Kidney epithelial cell (primary cell): ENCODE measurements around the gene MBNL2. TPM values are rescaled to one million over a fixed set of nuclear protein-coding genes. Genes with fewer than 3 reads are reported as not detected.

ENCODE experiments used
- DNase-seq: peaks from one replicate; pipeline ENCODE4 v3.0.0-alpha.2; 2010; ENCODE audit warnings: low read depth
- H3K27me3 ChIP-seq: 2 replicates; pipeline ENCODE4 v1.6.0; 2011; ENCODE audit warnings: low read length; ENCODE audit not compliant: control insufficient read depth, insufficient read depth
- H3K36me3 ChIP-seq: 2 replicates; pipeline ENCODE4 v1.5.1; 2011; ENCODE audit warnings: low read length; ENCODE audit not compliant: control insufficient read depth, insufficient read depth
- H3K4me3 ChIP-seq: 2 replicates; pipeline ENCODE4 v1.5.1; 2011; ENCODE audit warnings: low read depth, mild to moderate bottlenecking, control low read depth, low read length
- total RNA-seq: library from RNA; depleted of rRNA; stranded (reverse); fragments of >200 nt; gene quantifications from 2 replicates; pipeline ENCODE4 v1.2.3, GENCODE V29; 2015
- TF ChIP-seq, protein P1 (sequence below): IDR thresholded peaks from 2 replicates; pipeline ENCODE4 v1.5.1; 2011; ENCODE audit warnings: mild to moderate bottlenecking, moderate library complexity, low read length, control low read depth, inconsistent platforms; ENCODE audit not compliant: insufficient read depth, poor library complexity, severe bottlenecking

MBNL2 gene
- total RNA-seq, 1 donor from 2014 or later, result 42.4 TPM

DNA sequence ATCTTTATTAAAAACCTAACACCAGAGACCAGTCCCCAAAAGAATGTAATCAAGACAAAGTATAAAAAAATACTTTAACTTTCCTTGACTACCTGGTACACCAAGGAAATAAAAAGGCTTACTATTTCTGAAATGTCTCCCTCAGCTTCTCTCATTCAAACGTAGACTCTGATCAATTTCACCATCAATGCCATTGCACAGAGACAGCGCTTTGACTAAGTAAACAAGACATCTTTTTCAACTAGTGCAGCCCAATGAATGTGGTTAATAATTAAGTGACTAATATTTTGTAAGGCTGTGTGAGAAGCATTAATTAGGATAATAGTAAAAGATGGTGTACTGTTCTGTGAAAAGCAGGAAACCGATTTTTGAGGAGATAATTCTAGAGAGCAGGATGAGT, 204.6 kb downstream of the MBNL2 start:
- Histone ChIP-seq H3K4me3 (no peak overlapping the region), H3K27me3 (no peaks in the 10 kb centered on the region), H3K36me3 (no peaks in the 10 kb centered on the region)
- TF ChIP-seq, protein P1, sequence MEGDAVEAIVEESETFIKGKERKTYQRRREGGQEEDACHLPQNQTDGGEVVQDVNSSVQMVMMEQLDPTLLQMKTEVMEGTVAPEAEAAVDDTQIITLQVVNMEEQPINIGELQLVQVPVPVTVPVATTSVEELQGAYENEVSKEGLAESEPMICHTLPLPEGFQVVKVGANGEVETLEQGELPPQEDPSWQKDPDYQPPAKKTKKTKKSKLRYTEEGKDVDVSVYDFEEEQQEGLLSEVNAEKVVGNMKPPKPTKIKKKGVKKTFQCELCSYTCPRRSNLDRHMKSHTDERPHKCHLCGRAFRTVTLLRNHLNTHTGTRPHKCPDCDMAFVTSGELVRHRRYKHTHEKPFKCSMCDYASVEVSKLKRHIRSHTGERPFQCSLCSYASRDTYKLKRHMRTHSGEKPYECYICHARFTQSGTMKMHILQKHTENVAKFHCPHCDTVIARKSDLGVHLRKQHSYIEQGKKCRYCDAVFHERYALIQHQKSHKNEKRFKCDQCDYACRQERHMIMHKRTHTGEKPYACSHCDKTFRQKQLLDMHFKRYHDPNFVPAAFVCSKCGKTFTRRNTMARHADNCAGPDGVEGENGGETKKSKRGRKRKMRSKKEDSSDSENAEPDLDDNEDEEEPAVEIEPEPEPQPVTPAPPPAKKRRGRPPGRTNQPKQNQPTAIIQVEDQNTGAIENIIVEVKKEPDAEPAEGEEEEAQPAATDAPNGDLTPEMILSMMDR, result no peak
- DNase-seq, result no peak

DNA sequence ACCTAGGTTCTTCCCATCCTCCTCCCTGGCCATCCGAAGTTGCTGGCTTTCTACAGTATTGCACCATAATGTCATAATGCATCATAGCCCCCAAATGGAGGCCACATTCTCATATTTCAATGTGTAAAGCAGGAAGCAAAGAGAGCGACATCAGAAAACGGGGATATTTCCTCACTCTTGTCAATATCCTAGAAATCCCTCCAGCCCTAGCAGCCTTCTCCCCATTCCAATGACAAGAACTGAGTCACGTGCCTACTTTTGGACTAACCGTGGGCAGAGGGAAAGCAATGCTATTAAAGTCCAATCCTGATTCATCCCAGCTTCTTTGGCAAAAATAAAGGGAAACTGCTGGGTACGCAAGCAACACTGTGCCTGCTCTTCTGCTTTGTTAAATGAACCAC, 207.5 kb downstream of the MBNL2 start:
- H3K36me3 ChIP-seq, result no peaks in the 10 kb centered on the region
- no peak for DNase-seq
- no peak overlapping the region for H3K4me3 ChIP-seq

DNA sequence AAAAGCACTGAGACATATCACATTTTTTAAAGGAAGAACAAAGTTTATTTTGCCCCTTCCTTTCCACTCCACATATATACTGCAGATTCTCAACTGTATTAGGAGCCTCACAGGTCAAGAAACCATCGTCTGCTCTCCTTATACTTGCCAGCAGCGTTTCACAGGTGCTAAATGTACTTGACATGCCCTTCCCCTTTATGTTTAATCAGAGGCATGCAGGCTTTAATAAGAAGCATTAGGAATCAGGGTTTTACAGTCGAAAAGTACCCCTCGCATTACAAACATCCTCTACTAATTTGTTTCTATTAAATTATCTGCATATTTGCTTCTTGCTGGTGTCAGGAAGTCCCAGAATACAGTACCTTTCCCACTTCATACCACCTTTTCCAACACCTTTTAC, 208.2 kb downstream of the MBNL2 start:
- TF ChIP-seq, protein P1, result no peak
- Histone ChIP-seq H3K36me3 (no peaks in the 10 kb centered on the region), H3K27me3 (no peaks in the 10 kb centered on the region), H3K4me3 (no peak overlapping the region)
- no peak for DNase-seq

More for the DNA sequence above, 207.5 kb downstream of the MBNL2 start:
- TF ChIP-seq, protein P1, result no peak
- H3K27me3 ChIP-seq, result no peaks in the 10 kb centered on the region

DNA sequence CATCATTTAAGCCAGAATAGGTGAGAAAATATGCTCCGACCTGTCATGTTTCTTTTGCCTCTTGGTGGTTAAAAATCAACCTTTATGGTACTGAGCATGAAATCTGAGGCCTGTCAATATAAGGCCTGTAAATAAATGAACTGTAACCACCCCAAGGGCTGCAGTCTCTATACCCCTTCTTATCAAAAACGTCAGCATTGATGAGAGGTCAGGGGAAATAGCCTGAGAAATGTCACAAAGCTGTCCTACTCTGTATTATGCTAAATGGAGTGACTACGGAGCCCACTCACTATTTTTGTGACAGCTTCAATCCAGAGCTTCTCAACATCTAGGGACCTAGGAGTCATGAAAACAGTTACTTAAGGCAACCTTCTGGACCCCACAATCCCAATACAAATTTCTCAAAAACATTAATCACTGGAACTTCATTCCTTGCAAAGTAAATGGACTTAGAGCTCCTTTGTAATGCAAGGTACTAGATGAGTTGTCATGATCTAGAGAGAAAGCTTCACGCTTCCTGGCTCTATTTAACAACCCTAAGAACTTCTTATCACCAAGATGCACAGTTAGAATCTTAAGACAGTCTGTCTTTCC, 209.1 kb downstream of the MBNL2 start:
- no peak for DNase-seq
- TF ChIP-seq, protein P1, result no peak
- no peaks in the 10 kb centered on the region for H3K36me3 ChIP-seq
- H3K27me3 ChIP-seq, result no peaks in the 10 kb centered on the region
- H3K4me3 ChIP-seq, result no peak overlapping the region

DNA sequence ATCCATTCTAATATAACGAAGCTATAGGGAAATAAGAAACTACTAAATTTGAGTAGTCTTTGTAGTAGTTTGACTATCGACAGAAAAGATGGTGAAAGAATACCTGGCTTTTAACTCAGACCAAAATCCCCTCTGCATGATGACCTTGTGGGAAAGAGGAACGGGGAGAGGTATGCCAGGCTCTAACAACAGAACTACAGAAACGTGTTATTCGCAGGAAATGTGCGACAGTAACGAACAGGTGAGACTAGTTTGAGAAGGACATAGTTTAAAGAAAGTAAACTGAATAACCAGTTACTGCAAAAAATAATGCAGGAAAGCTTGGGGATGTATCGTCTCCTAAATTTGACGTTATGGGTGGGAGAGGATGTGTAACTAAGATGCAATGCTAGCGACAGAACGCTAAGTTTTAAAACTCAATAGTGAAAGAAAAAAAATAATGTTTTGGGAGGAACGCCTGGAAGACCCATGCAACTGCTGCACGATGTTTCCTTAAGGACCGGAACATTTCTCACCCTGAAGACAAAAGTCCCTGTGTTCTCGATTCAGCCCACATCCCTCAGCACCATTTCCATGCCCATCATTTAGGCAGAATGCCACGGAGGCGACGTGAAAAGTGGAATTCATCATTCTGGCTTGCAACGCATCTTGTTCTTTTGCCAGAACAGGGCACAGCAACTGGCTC, 210.2 kb downstream of the MBNL2 start:
- TF ChIP-seq, protein P1, result no peak

More for the DNA sequence above, 210.2 kb downstream of the MBNL2 start:
- no peak for DNase-seq
- Histone ChIP-seq H3K36me3 (no peaks in the 10 kb centered on the region), H3K27me3 (no peaks in the 10 kb centered on the region), H3K4me3 (peak overlapping the region; percentile 65)
